HepG2 (cell line): Measurements from ENCODE around the gene DOCK3. TPM values are rescaled to one million over a fixed set of nuclear protein-coding genes. Genes with fewer than 3 reads are reported as not detected.

Source experiments
- ATAC-seq: fragments of 200-7000 bp; cut with Tn5 transposase; 3 replicates; pipeline ENCODE4 v1.9.1; 2020; ENCODE audit warnings: mild to moderate bottlenecking, moderate library complexity
- BruUV-seq: library from RNA; stranded (reverse); fragments of 400-500 nt; replicated peaks from 2 replicates; lab custom pipeline; 2021; lab: Mats Ljungman, UMichigan
- CTCF ChIA-PET: fragments of 300-600 bp; formaldehyde crosslinking; extraction: SDS; loops from one replicate; lab custom pipeline; 2021; ENCODE audit warnings: low total read pairs, inconsistent platforms, low intra/inter-chr PET ratio; lab: Yijun Ruan, JAX
- POLR2A ChIA-PET: fragments of 350-600 bp; sonication (Branson Sonifier 250); formaldehyde crosslinking; loops from one replicate; lab custom pipeline; 2020; ENCODE audit warnings: antibody characterized with exemption, inconsistent platforms; lab: Yijun Ruan, JAX
- DNase-seq: peaks from one replicate; pipeline ENCODE4 v3.0.0-alpha.2; 2015; ENCODE audit warnings: low spot score
- FAIRE-seq: peaks from 3 replicates; lab custom pipeline; 2011; peaks lifted over from hg19 to GRCh38; lab: Jason Lieb, UNC
- H2AFZ ChIP-seq: one replicate; pipeline ENCODE4 v1.6.1; 2011; ENCODE audit warnings: low read length, inconsistent platforms
- H3K27ac ChIP-seq: fragments of 300-600 bp; 3 replicates; pipeline ENCODE4 v1.8.0; 2011; ENCODE audit warnings: mixed run types, mild to moderate bottlenecking, mixed read lengths, low read length, inconsistent platforms; ENCODE audit not compliant: insufficient read depth; ENCODE audit errors: extremely low read length
- H3K27me3 ChIP-seq, 2 experiments: fragments of 200-600 bp in 1 of 2; 2 replicates in 1 of 2; 3 replicates in 1 of 2; pipeline versions ENCODE4 v1.6.0 to v1.8.0; 2011; ENCODE audit warnings: low read length in 2 of 2, mild to moderate bottlenecking in 2 of 2, moderate library complexity in 2 of 2, inconsistent platforms in 1 of 2; ENCODE audit not compliant: insufficient read depth in 2 of 2, control insufficient read depth in 1 of 2
- H3K36me3 ChIP-seq, 2 experiments: fragments of 200-600 bp in 1 of 2; replicated peaks in 1 of 2; 2 replicates in 1 of 2; 3 replicates in 1 of 2; pipeline versions ENCODE4 v1.5.1 to v1.8.0; 2011; ENCODE audit warnings: low read length in 2 of 2, inconsistent platforms in 1 of 2; ENCODE audit not compliant: insufficient read depth in 2 of 2, control insufficient read depth in 1 of 2
- H3K4me1 ChIP-seq: 2 replicates; pipeline ENCODE4 v1.5.1; 2012; ENCODE audit warnings: low read length, inconsistent platforms; ENCODE audit not compliant: insufficient read depth
- H3K4me2 ChIP-seq: 2 replicates; pipeline ENCODE4 v1.6.0; 2011; ENCODE audit warnings: low read depth, low read length, inconsistent platforms
- H3K4me3 ChIP-seq, 3 experiments: fragments of 200-600 bp in 1 of 3; sonication (generic), shearing (Covaris generic) in 1 of 3; replicated peaks in 1 of 3; 2 replicates each; pipeline ENCODE4 v1.5.1; 2011 to 2016; ENCODE audit warnings: low read length in 3 of 3, inconsistent platforms in 2 of 3, low read depth in 2 of 3, mild to moderate bottlenecking in 2 of 3, control low read depth in 1 of 3, mixed read lengths in 1 of 3; ENCODE audit not compliant: insufficient read depth in 1 of 3
- H3K79me2 ChIP-seq: one replicate; pipeline ENCODE4 v1.6.1; 2011; ENCODE audit warnings: low read length, inconsistent platforms; ENCODE audit not compliant: insufficient read depth
- H3K9ac ChIP-seq: 2 replicates; pipeline ENCODE4 v1.6.0; 2011; ENCODE audit warnings: mild to moderate bottlenecking, low read depth, low read length, inconsistent platforms; ENCODE audit not compliant: insufficient read depth
- H3K9me3 ChIP-seq: 2 replicates; pipeline ENCODE4 v1.5.1; 2012; ENCODE audit warnings: mild to moderate bottlenecking, low read length
- H4K20me1 ChIP-seq: 2 replicates; pipeline ENCODE4 v1.6.0; 2011; ENCODE audit warnings: inconsistent platforms, mild to moderate bottlenecking, low read length, moderate library complexity; ENCODE audit not compliant: insufficient read depth
- ARID3A ChIP-seq: IDR thresholded peaks from 2 replicates; pipeline ENCODE4 v1.6.1; 2012; ENCODE audit warnings: low read depth, low read length, improper control_type of control experiment
- CCAR2 ChIP-seq: fragments of 200-400 bp; formaldehyde crosslinking; optimal IDR thresholded peaks from 2 replicates; pipeline ENCODE3; 2018; ENCODE audit warnings: low read depth, mild to moderate bottlenecking, low read length, moderate library complexity
- HMGA1 ChIP-seq: sonication (generic); formaldehyde crosslinking; conservative IDR thresholded peaks from 2 replicates; pipeline ENCODE4 v1.4.0; 2020; ENCODE audit warnings: missing genetic modification reagents
- RORA ChIP-seq: sonication (generic); formaldehyde crosslinking; IDR thresholded peaks from 2 replicates; pipeline ENCODE4 v1.5.0; 2020; ENCODE audit warnings: mild to moderate bottlenecking, missing genetic modification reagents, moderate library complexity
- SALL2 ChIP-seq: sonication (generic); formaldehyde crosslinking; IDR thresholded peaks from 2 replicates; pipeline ENCODE4 v1.8.1; 2023; ENCODE audit warnings: mild to moderate bottlenecking, missing genetic modification reagents, inconsistent platforms
- TOPORS ChIP-seq: sonication (generic); formaldehyde crosslinking; IDR thresholded peaks from 2 replicates; pipeline ENCODE4 v1.8.0; 2023; ENCODE audit warnings: mild to moderate bottlenecking, missing genetic modification reagents
- ZFP37 ChIP-seq: sonication (generic); formaldehyde crosslinking; IDR thresholded peaks from 2 replicates; pipeline ENCODE4 v1.4.0; 2020; ENCODE audit warnings: missing genetic modification reagents, borderline replicate concordance
- ZMAT3 ChIP-seq: sonication (generic); formaldehyde crosslinking; conservative IDR thresholded peaks from 2 replicates; pipeline ENCODE4 v1.7.0; 2021; ENCODE audit warnings: missing genetic modification reagents
- ZNF337 ChIP-seq: sonication (generic); formaldehyde crosslinking; IDR thresholded peaks from 2 replicates; pipeline ENCODE4 v1.5.1; 2020; ENCODE audit warnings: missing genetic modification reagents, low read depth, mild to moderate bottlenecking, borderline replicate concordance
- ZNF629 ChIP-seq: sonication (generic); formaldehyde crosslinking; conservative IDR thresholded peaks from 2 replicates; pipeline ENCODE4 v1.5.0; 2020; ENCODE audit warnings: missing genetic modification reagents
- ZSCAN12 ChIP-seq: sonication (generic); formaldehyde crosslinking; IDR thresholded peaks from 2 replicates; pipeline ENCODE4 v1.9.0; 2021; ENCODE audit warnings: mild to moderate bottlenecking, missing genetic modification reagents
- WGBS: methylation state at CpG from one replicate; pipeline ENCODE4 v1.1.6; 2017; ENCODE audit warnings: low lambda C conversion rate; 5-methylcytosine and 5-hydroxymethylcytosine counted together
- in situ Hi-C: cut with HindIII; loops from 2 replicates; pipeline ENCODE4 v1.10.0; 2017; ENCODE audit warnings: low pct_unique_long_range_greater_than_20kb; ENCODE audit not compliant: extremely low pct_ligation_motif_present
- intact Hi-C: fragments of 100-400 bp; cut with micrococcal nuclease; formaldehyde crosslinking; loops from one replicate; pipeline ENCODE4 v1.10.0; 2022; ENCODE audit not compliant: unreplicated experiment
- polyA plus RNA-seq, 8 experiments: library from polyadenylated mRNA; depleted of rRNA in 3 of 8; stranded (reverse) in 7 of 8; unstranded in 1 of 8; fragments of >200 nt; fragmentation: Illumina TruSeq in 4 of 8; extraction: Trizol in 4 of 8; gene quantifications; 2 replicates each; pipeline versions ENCODE4 v1.2.1 to v1.2.3, GENCODE V29; 2011 to 2016; ENCODE audit warnings: low read depth in 4 of 8, missing spikeins in 1 of 8, mixed read lengths in 1 of 8; ENCODE audit not compliant: insufficient read depth in 1 of 8
- total RNA-seq, 5 experiments: library from RNA; depleted of rRNA; stranded (reverse); fragments of >200 nt; fragmentation: Illumina TruSeq; extraction: Trizol; gene quantifications; 2 replicates each; pipeline ENCODE4 v1.2.3, GENCODE V29; 2016; ENCODE audit warnings: low read depth in 1 of 5
- TF ChIP-seq, protein P1 (sequence below): sonication (generic); formaldehyde crosslinking; IDR thresholded peaks from 2 replicates; pipeline ENCODE4 v1.5.1; 2020; ENCODE audit warnings: missing genetic modification reagents, mild to moderate bottlenecking, borderline replicate concordance

The DOCK3 gene
- total and polyA plus RNA-seq, 2 of the 13 experiments (the other 11 are each of a cell fraction or from before 2014, with no cell fraction given), result not detected

DNA sequence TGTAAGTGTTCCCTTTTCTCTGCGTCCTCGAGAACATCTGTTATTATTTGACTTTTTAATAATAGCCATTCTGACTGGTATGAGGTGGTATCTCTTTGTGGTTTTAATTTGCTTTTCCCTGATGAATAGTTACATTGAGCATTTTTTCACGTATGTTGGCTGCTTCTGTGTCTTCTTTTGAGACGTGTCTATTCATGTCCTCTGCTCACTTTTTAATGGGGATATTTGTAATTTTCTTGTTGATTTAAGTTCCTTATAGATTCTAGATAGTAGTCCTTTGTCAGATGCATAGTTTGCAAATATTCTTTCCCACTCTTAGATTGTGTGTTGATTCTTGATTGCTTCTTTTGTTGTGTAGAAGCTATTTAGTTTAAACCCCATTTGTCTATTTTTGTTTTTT is 179.2 kb downstream of the DOCK3 start:
- BruUV-seq, result no TSS peak
- no peak for DNase-seq
- Histone ChIP-seq H3K36me3 (no peaks in the 10 kb centered on the region), H3K27ac (no peak overlapping the region), H4K20me1 (no peaks in the 10 kb centered on the region), H3K79me2 (no peaks in the 10 kb centered on the region), H3K4me3 (no peak overlapping the region), H3K4me1 (no peaks in the 10 kb centered on the region), H3K27me3 (no peaks in the 10 kb centered on the region), H2AFZ (no peak overlapping the region), H3K9me3 (no peaks in the 10 kb centered on the region), H3K9ac (no peak overlapping the region), H3K4me2 (no peak overlapping the region)
- ChIA-PET POLR2A (no interaction called here), CTCF (no interaction called here)
- 0% methylated on average over 4 of the region's 4 CpGs for WGBS
- ATAC-seq, result no peak
- intact Hi-C loops, result no loop called here
- TF ChIP-seq ARID3A (no peak), ZMAT3 (CRISPR knock-in tag) (no peak), ZSCAN12 (no peak), TOPORS (CRISPR knock-in tag) (no peak), ZNF629 (CRISPR knock-in tag) (no peak), SALL2 (CRISPR knock-in tag) (no peak), HMGA1 (CRISPR knock-in tag) (no peak), CCAR2 (no peak), ZNF337 (CRISPR knock-in tag) (no peak), ZFP37 (CRISPR knock-in tag) (no peak), RORA (CRISPR knock-in tag) (no peak)
- TF ChIP-seq, protein P1, sequence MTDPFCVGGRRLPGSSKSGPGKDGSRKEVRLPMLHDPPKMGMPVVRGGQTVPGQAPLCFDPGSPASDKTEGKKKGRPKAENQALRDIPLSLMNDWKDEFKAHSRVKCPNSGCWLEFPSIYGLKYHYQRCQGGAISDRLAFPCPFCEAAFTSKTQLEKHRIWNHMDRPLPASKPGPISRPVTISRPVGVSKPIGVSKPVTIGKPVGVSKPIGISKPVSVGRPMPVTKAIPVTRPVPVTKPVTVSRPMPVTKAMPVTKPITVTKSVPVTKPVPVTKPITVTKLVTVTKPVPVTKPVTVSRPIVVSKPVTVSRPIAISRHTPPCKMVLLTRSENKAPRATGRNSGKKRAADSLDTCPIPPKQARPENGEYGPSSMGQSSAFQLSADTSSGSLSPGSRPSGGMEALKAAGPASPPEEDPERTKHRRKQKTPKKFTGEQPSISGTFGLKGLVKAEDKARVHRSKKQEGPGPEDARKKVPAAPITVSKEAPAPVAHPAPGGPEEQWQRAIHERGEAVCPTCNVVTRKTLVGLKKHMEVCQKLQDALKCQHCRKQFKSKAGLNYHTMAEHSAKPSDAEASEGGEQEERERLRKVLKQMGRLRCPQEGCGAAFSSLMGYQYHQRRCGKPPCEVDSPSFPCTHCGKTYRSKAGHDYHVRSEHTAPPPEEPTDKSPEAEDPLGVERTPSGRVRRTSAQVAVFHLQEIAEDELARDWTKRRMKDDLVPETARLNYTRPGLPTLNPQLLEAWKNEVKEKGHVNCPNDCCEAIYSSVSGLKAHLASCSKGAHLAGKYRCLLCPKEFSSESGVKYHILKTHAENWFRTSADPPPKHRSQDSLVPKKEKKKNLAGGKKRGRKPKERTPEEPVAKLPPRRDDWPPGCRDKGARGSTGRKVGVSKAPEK (CRISPR knock-in tag), result no peak
- in situ Hi-C loops, result no loop called here
- FAIRE-seq, result no peak
